Neutrophil (primary cell): ENCODE data around the gene FGD2.

ENCODE experiments used
- H3K27ac ChIP-seq: fragments of 200-600 bp; sonication (generic); 2 replicates; pipeline ENCODE4 v1.5.1; 2016; ENCODE audit warnings: mild to moderate bottlenecking, moderate library complexity
- H3K27me3 ChIP-seq: fragments of 200-600 bp; sonication (generic); 2 replicates; pipeline ENCODE4 v1.6.0; 2016; ENCODE audit warnings: mild to moderate bottlenecking
- H3K36me3 ChIP-seq: fragments of 200-600 bp; sonication (generic); 2 replicates; pipeline ENCODE4 v1.5.1; 2017
- H3K4me1 ChIP-seq, 2 experiments: fragments of 200-600 bp in 1 of 2; sonication (generic) in 1 of 2; 1 replicate in 1 of 2; 2 replicates in 1 of 2; pipeline versions ENCODE4 v1.5.1 to v1.6.1; 2013 to 2016; ENCODE audit warnings: low read depth in 1 of 2, low read length in 1 of 2, mild to moderate bottlenecking in 1 of 2, moderate library complexity in 1 of 2; ENCODE audit not compliant: control insufficient read depth in 1 of 2, insufficient read depth in 1 of 2
- H3K4me3 ChIP-seq, 2 experiments: fragments of 200-600 bp in 1 of 2; sonication (generic) in 1 of 2; 1 replicate in 1 of 2; 2 replicates in 1 of 2; pipeline ENCODE4 v1.5.1; 2013 to 2016; ENCODE audit warnings: low read depth in 1 of 2, low read length in 1 of 2, mild to moderate bottlenecking in 1 of 2, moderate library complexity in 1 of 2
- H3K9me3 ChIP-seq: fragments of 200-600 bp; sonication (generic); 2 replicates; pipeline ENCODE4 v1.5.1; 2016
- TF ChIP-seq, protein P1 (sequence below): fragments of 200-600 bp; sonication (generic); IDR thresholded peaks from 2 replicates; pipeline ENCODE4 v1.5.1; 2016; ENCODE audit warnings: antibody characterized with exemption

Gene FGD2

DNA sequence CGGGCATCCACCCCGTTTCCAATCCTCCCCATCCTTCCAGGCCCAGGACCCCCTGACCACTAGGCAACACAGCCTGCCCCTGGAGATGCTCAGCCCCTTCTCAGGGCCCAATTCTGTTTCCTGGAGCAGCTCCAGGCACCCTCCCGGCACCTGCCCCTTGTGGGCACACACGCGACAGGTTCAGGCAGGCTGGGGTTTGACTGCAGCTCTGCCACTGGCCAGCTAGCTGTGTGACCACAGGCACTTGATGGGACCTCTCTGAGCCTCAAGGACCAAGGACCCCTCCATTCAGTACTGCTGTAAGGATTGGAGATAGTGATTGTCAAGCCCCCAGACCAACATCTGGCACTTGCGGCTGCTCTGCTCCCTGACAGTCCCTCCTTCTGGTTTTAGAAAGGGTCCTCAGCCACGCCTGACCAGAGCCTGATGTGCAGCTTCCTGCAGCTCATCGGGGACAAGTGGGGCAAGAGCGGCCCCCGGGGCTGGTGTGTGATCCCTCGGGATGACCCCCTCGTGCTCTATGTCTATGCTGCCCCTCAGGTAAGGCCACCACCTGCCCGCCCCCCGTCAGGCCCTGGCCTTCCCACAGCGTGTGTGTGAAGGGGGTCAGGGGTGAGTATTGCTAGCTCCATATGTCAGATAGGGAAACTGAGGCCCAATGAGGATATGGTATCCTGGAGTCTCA lies 21.7 kb downstream of the FGD2 start:
- H3K36me3 ChIP-seq, result no peaks in the 10 kb centered on the region
- no peak overlapping the region for H3K27ac ChIP-seq
- no peaks in the 10 kb centered on the region for H3K27me3 ChIP-seq
- no peak overlapping the region for H3K4me3 ChIP-seq
- H3K9me3 ChIP-seq, result no peaks in the 10 kb centered on the region
- TF ChIP-seq, protein P1, sequence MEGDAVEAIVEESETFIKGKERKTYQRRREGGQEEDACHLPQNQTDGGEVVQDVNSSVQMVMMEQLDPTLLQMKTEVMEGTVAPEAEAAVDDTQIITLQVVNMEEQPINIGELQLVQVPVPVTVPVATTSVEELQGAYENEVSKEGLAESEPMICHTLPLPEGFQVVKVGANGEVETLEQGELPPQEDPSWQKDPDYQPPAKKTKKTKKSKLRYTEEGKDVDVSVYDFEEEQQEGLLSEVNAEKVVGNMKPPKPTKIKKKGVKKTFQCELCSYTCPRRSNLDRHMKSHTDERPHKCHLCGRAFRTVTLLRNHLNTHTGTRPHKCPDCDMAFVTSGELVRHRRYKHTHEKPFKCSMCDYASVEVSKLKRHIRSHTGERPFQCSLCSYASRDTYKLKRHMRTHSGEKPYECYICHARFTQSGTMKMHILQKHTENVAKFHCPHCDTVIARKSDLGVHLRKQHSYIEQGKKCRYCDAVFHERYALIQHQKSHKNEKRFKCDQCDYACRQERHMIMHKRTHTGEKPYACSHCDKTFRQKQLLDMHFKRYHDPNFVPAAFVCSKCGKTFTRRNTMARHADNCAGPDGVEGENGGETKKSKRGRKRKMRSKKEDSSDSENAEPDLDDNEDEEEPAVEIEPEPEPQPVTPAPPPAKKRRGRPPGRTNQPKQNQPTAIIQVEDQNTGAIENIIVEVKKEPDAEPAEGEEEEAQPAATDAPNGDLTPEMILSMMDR, result no peak
- H3K4me1 ChIP-seq, result peaks cover 22 to 27% of the 10 kb centered on the region in 2 experiments

DNA sequence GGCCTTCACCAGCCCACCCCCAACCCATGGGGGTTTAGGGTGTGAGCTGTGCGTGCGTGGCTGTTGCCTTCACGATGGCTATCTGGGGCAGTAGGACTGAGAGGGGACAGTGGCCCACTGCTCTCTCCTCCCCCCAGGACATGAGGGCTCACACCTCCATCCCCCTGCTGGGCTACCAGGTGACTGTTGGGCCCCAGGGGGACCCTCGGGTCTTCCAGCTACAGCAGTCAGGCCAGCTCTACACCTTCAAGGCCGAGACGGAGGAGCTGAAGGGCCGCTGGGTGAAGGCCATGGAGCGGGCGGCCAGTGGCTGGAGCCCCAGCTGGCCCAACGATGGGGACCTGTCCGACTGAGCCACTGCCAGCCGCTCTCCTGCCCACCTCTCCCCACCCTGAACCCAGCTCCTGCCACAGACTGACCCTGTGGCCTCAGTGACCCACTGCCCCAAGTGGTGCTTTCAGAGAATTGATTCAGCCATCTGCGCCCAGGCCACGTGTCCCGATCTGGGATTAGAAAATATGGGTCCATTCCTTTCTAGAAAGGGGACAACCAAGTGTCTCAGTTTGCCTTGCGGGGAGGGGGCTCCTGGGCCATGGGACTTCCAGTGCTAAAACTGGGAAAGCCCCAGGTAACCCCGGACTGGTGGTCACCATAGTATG lies 22.5 kb downstream of the FGD2 start:
- H3K4me3 ChIP-seq, result no peak overlapping the region
- no peaks in the 10 kb centered on the region for H3K27me3 ChIP-seq
- H3K27ac ChIP-seq, result no peak overlapping the region
- no peaks in the 10 kb centered on the region for H3K9me3 ChIP-seq
- TF ChIP-seq, protein P1, result no peak
- peaks cover 22 to 27% of the 10 kb centered on the region in 2 experiments for H3K4me1 ChIP-seq
- H3K36me3 ChIP-seq, result no peaks in the 10 kb centered on the region

DNA sequence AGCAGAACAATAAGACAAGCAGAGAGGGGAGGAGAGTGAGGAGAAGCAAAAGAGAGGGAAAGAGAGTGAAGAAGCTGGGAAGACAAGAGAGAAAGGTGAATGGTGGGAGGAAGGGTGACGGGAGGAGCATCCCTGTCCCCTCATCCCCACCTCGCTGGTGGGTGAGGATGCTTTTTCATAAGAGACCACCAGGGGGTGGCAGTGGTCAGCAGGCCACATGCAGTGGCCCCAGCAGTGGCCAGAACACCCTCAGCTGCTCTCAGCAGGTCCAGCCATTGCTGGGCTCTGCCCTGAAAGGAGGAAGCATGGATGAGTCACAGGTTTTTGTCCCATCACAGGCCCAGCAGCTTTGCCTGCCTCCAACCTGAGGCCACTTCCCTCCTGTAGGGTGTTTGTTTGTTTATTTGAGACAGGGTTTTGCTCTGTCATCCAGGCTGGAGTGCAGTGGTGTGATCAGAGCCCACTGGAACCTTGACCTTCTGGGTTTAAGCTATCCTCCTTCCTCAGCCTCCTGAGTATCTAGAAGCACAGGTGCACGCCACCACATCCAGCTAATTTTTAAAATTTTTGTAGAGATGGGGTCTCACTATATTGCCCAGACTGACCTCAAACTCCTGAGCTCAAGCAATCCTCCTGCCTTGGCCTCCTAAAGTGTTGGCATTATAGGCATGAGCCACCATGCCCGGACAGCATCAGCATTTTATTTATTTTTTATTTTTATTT lies 24.0 kb downstream of the FGD2 start:
- Histone ChIP-seq H3K36me3 (no peaks in the 10 kb centered on the region), H3K4me1 (peaks cover 33 to 39% of the 10 kb centered on the region in 2 experiments), H3K4me3 (peak overlapping the region in 1 of 2 experiments; percentile 39), H3K27ac (peak overlapping the region; percentile 95), H3K27me3 (no peaks in the 10 kb centered on the region), H3K9me3 (no peaks in the 10 kb centered on the region)
- TF ChIP-seq, protein P1, result peak; percentile 90

DNA sequence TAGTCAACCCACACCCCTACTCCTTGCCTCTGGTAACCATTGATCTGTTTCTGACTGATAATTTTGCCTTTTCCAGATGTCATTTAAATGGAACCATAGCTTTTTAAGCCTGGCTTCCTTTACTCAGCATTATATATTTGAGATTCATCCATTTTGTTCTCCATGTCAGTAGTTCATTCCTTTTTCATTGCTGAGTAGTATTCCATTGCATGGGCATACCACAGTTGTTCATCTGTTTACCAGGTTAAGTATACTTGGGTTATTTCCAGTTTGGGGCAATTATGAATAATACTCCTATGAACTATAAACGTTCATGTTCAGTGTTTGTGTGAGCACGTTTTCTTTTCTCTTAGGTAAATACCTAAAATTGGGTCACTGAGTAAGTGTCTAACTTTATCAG lies 25.1 kb downstream of the FGD2 start:
- Histone ChIP-seq H3K36me3 (no peaks in the 10 kb centered on the region), H3K27ac (peak overlapping the region; percentile 95), H3K4me3 (peak overlapping the region in 1 of 2 experiments; percentile 39), H3K9me3 (no peaks in the 10 kb centered on the region), H3K4me1 (peaks cover 36 to 46% of the 10 kb centered on the region in 2 experiments), H3K27me3 (no peaks in the 10 kb centered on the region)
- TF ChIP-seq, protein P1, result no peak

DNA sequence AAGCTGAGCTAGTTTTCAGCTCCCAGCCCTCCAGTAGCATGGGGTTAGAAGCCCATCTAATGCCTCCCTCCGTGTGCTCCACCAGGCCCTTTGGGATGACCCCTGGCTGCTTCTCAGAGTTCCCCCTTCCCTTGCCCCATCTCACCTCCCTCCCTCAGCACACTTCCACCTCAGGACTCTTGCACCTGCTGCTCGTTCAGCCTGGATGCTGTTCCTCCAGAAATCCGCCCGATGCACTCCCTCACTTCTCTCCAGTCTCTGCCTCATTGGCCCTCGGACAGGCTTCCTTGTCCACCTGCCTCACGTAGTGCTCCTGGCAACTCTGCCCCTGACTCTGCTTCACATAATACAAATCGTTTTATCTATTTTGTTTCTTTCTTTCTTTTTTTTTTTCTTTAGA lies 26.8 kb downstream of the FGD2 start:
- H3K4me1 ChIP-seq, result peaks cover 36 to 42% of the 10 kb centered on the region in 2 experiments
- no peak overlapping the region for H3K4me3 ChIP-seq
- no peaks in the 10 kb centered on the region for H3K36me3 ChIP-seq
- no peak overlapping the region for H3K27ac ChIP-seq
- TF ChIP-seq, protein P1, result no peak
- H3K9me3 ChIP-seq, result no peaks in the 10 kb centered on the region
- no peaks in the 10 kb centered on the region for H3K27me3 ChIP-seq
